Mesenchymal stem cell (in vitro differentiated cells and primary cell): Measurements from ENCODE around the gene RNF157.
"Not testable (repeated sequence)": the region's sequence is repeated elsewhere in the genome, so short reads cannot be mapped to it uniquely, and the experiment has no call there.

Source experiments
- DNase-seq: peaks from one replicate; pipeline ENCODE4 v3.0.0-alpha.2; 2013
- H2AFZ ChIP-seq: one replicate; pipeline ENCODE4 v1.6.1; 2013; ENCODE audit warnings: low read depth, mild to moderate bottlenecking, control low read depth, inconsistent platforms, low read length, moderate library complexity
- H2AK5ac ChIP-seq: 2 replicates; pipeline ENCODE4 v1.6.1; 2013; ENCODE audit warnings: low read length, moderate library complexity, mild to moderate bottlenecking, inconsistent platforms; ENCODE audit not compliant: severe bottlenecking
- H2BK120ac ChIP-seq: one replicate; pipeline ENCODE4 v1.6.1; 2013; ENCODE audit warnings: low read depth, mild to moderate bottlenecking, inconsistent platforms, low read length, moderate library complexity
- H2BK12ac ChIP-seq, 2 experiments: one replicate each; pipeline ENCODE4 v1.6.1; 2013; ENCODE audit warnings: inconsistent platforms in 2 of 2, low read length in 2 of 2, mild to moderate bottlenecking in 2 of 2, moderate library complexity in 2 of 2, control low read depth in 1 of 2
- H2BK15ac ChIP-seq: one replicate; pipeline ENCODE4 v1.6.1; 2013; ENCODE audit warnings: mild to moderate bottlenecking, low read depth, inconsistent platforms; ENCODE audit not compliant: poor library complexity, severe bottlenecking
- H2BK5ac ChIP-seq: 2 replicates; pipeline ENCODE4 v1.6.1; 2013; ENCODE audit warnings: low read depth, mild to moderate bottlenecking, low read length, control low read depth, inconsistent platforms; ENCODE audit not compliant: poor library complexity, severe bottlenecking
- H3K14ac ChIP-seq, 2 experiments: one replicate each; pipeline ENCODE4 v1.6.1; 2013; ENCODE audit warnings: inconsistent platforms in 2 of 2, low read length in 2 of 2, control low read depth in 1 of 2, mild to moderate bottlenecking in 1 of 2, moderate library complexity in 1 of 2
- H3K18ac ChIP-seq, 2 experiments: one replicate each; pipeline ENCODE4 v1.6.1; 2013; ENCODE audit warnings: inconsistent platforms in 2 of 2, low read length in 2 of 2, control low read depth in 1 of 2, low read depth in 1 of 2, mild to moderate bottlenecking in 1 of 2
- H3K23ac ChIP-seq, 2 experiments: one replicate each; pipeline ENCODE4 v1.6.1; 2013; ENCODE audit warnings: inconsistent platforms in 2 of 2, low read length in 2 of 2, mild to moderate bottlenecking in 2 of 2, moderate library complexity in 2 of 2, control low read depth in 1 of 2
- H3K27ac ChIP-seq: 2 replicates; pipeline ENCODE4 v1.5.1; 2013; ENCODE audit warnings: mild to moderate bottlenecking, moderate library complexity, low read length, control low read depth, inconsistent platforms; ENCODE audit not compliant: poor library complexity, severe bottlenecking
- H3K27me3 ChIP-seq, 2 experiments: 2 replicates each; pipeline versions ENCODE4 v1.6.1 to v1.7.0; 2013; ENCODE audit warnings: low read length in 2 of 2, mild to moderate bottlenecking in 2 of 2, moderate library complexity in 2 of 2, control low read depth in 1 of 2, inconsistent platforms in 1 of 2; ENCODE audit not compliant: control insufficient read depth in 1 of 2, insufficient read depth in 1 of 2
- H3K36me3 ChIP-seq, 2 experiments: 2 replicates each; pipeline versions ENCODE4 v1.6.1 to v1.7.0; 2013; ENCODE audit warnings: low read length in 2 of 2, control low read depth in 1 of 2, inconsistent platforms in 1 of 2, low read depth in 1 of 2, mild to moderate bottlenecking in 1 of 2; ENCODE audit not compliant: insufficient read depth in 2 of 2, control insufficient read depth in 1 of 2
- H3K4ac ChIP-seq, 2 experiments: one replicate each; pipeline ENCODE4 v1.6.1; 2013; ENCODE audit warnings: inconsistent platforms in 2 of 2, low read length in 2 of 2, mild to moderate bottlenecking in 2 of 2, moderate library complexity in 2 of 2, control low read depth in 1 of 2, low read depth in 1 of 2
- H3K4me1 ChIP-seq: 2 replicates; pipeline ENCODE4 v1.6.1; 2013; ENCODE audit warnings: low read depth, low read length, control low read depth; ENCODE audit not compliant: control insufficient read depth, insufficient read depth
- H3K4me2 ChIP-seq: 2 replicates; pipeline ENCODE4 v1.6.1; 2013; ENCODE audit warnings: low read length, mild to moderate bottlenecking, inconsistent platforms; ENCODE audit not compliant: poor library complexity, severe bottlenecking
- H3K4me3 ChIP-seq, 2 experiments: 2 replicates each; pipeline versions ENCODE4 v1.5.1 to v1.7.0; 2013; ENCODE audit warnings: low read length in 2 of 2, mild to moderate bottlenecking in 2 of 2, control low read depth in 1 of 2, low read depth in 1 of 2; ENCODE audit not compliant: insufficient read depth in 1 of 2
- H3K79me1 ChIP-seq: replicated peaks from 2 replicates; pipeline ENCODE4 v1.6.1; 2013; ENCODE audit warnings: mild to moderate bottlenecking, control low read depth, low read length, inconsistent platforms; ENCODE audit not compliant: poor library complexity, severe bottlenecking
- H3K9ac ChIP-seq: 2 replicates; pipeline ENCODE4 v1.7.0; 2013; ENCODE audit warnings: mild to moderate bottlenecking, low read length, moderate library complexity
- H3K9me3 ChIP-seq: 2 replicates; pipeline ENCODE4 v1.7.0; 2013; ENCODE audit warnings: mild to moderate bottlenecking, low read length; ENCODE audit not compliant: control insufficient read depth
- H4K8ac ChIP-seq: one replicate; pipeline ENCODE4 v1.6.1; 2013; ENCODE audit warnings: inconsistent platforms, mild to moderate bottlenecking, low read length, moderate library complexity
- H4K91ac ChIP-seq: one replicate; pipeline ENCODE4 v1.6.1; 2013; ENCODE audit warnings: mild to moderate bottlenecking, low read length, inconsistent platforms
- whole genome bisulfite sequencing: methylation state at CpG from one replicate; pipeline ENCODE4 v1.1.7; 2013; ENCODE audit warnings: mixed read lengths; 5-methylcytosine and 5-hydroxymethylcytosine counted together

RNF157 gene

GRCh38 chr17:76234354-76234679 lies 6.0 kb downstream of the RNF157 start:
- Histone ChIP-seq H2BK12ac (no peak overlapping the region), H2AK5ac (no peak overlapping the region), H3K36me3 (no peaks in the 10 kb centered on the region), H2BK120ac (no peak overlapping the region), H3K9ac (no peak overlapping the region), H3K4me1 (peaks cover 9% of the 10 kb centered on the region), H3K23ac (no peak overlapping the region), H3K79me1 (peaks cover 4% of the 10 kb centered on the region), H3K4me2 (no peak overlapping the region), H2BK15ac (no peak overlapping the region), H3K27me3 (peaks cover 0 to 8% of the 10 kb centered on the region in 2 experiments), H4K91ac (no peak overlapping the region), H2BK5ac (no peak overlapping the region), H2AFZ (no peak overlapping the region), H3K14ac (no peak overlapping the region), H3K27ac (no peak overlapping the region), H4K8ac (no peak overlapping the region), H3K18ac (no peak overlapping the region), H3K9me3 (no peaks in the 10 kb centered on the region), H3K4me3 (no peak overlapping the region), H3K4ac (no peak overlapping the region)
- WGBS = 69% methylated on average over 2 of the region's 5 CpGs
- DNase-seq = no peak

GRCh38 chr17:76233588-76234353 lies 6.5 kb downstream of the RNF157 start:
- no peak overlapping the region for H3K4me3 ChIP-seq
- no peak overlapping the region for H4K8ac ChIP-seq
- H3K9me3 ChIP-seq = no peaks in the 10 kb centered on the region
- peak overlapping the region; percentile 28 for H3K27ac ChIP-seq
- H3K14ac ChIP-seq = no peak overlapping the region
- H3K4ac ChIP-seq = no peak overlapping the region
- H2BK120ac ChIP-seq = no peak overlapping the region
- DNase-seq = no peak
- no peak overlapping the region for H2BK15ac ChIP-seq
- no peak overlapping the region for H4K91ac ChIP-seq
- H2AFZ ChIP-seq = no peak overlapping the region
- H3K23ac ChIP-seq = no peak overlapping the region
- H2AK5ac ChIP-seq = peak overlapping the region; percentile 36
- peaks cover 8% of the 10 kb centered on the region for H3K4me1 ChIP-seq
- H3K18ac ChIP-seq = no peak overlapping the region
- H3K27me3 ChIP-seq = peaks cover 0 to 7% of the 10 kb centered on the region in 2 experiments
- peaks cover 5% of the 10 kb centered on the region for H3K79me1 ChIP-seq
- H2BK12ac ChIP-seq = no peak overlapping the region
- H3K4me2 ChIP-seq = no peak overlapping the region
- 100% methylated on average over 5 of the region's 6 CpGs for WGBS
- H2BK5ac ChIP-seq = no peak overlapping the region
- no peak overlapping the region for H3K9ac ChIP-seq
- no peaks in the 10 kb centered on the region for H3K36me3 ChIP-seq

GRCh38 chr17:76232342-76232741 lies 8.0 kb downstream of the RNF157 start:
- Histone ChIP-seq H3K4me3 (no peak overlapping the region), H3K4me1 (peaks cover 5% of the 10 kb centered on the region), H4K8ac (no peak overlapping the region), H3K79me1 (peaks cover 7% of the 10 kb centered on the region), H3K9me3 (no peaks in the 10 kb centered on the region), H3K14ac (no peak overlapping the region), H2BK5ac (no peak overlapping the region), H2BK12ac (no peak overlapping the region), H3K9ac (no peak overlapping the region), H3K27ac (no peak overlapping the region), H2BK120ac (no peak overlapping the region), H2AK5ac (no peak overlapping the region), H3K36me3 (no peaks in the 10 kb centered on the region), H4K91ac (no peak overlapping the region), H2BK15ac (no peak overlapping the region), H3K4me2 (no peak overlapping the region), H3K18ac (no peak overlapping the region), H3K27me3 (peaks cover 0 to 7% of the 10 kb centered on the region in 2 experiments), H3K4ac (no peak overlapping the region), H3K23ac (no peak overlapping the region), H2AFZ (no peak overlapping the region)
- 0% methylated on average over 1 of the region's 2 CpGs for WGBS
- DNase-seq = peak; percentile 88

GRCh38 chr17:76226749-76227148 lies 13.5 kb downstream of the RNF157 start:
- not testable (repeated sequence) for H3K27ac ChIP-seq

More at GRCh38 chr17:76226749-76227148, 13.5 kb downstream of the RNF157 start:
- not testable (repeated sequence) for H2BK120ac ChIP-seq, H3K18ac ChIP-seq, DNase-seq, H3K27me3 ChIP-seq, H3K23ac ChIP-seq, H3K9ac ChIP-seq, H3K4me3 ChIP-seq, H3K14ac ChIP-seq, H3K4me1 ChIP-seq, H2AFZ ChIP-seq, H3K9me3 ChIP-seq, H4K91ac ChIP-seq, H3K4ac ChIP-seq, H2BK5ac ChIP-seq, H2AK5ac ChIP-seq, H2BK12ac ChIP-seq, H4K8ac ChIP-seq, H3K4me2 ChIP-seq, H2BK15ac ChIP-seq, H3K36me3 ChIP-seq
- peaks cover 13% of the 10 kb centered on the region for H3K79me1 ChIP-seq
- 96% methylated on average over 16 of the region's 19 CpGs for WGBS
